B cell (primary cell): ENCODE data around the gene NKX6-2.

Experiments
- CTCF ChIP-seq: fragments of 200-600 bp; IDR thresholded peaks from one replicate; pipeline ENCODE4 v1.8.0; 2022; ENCODE audit warnings: antibody characterized with exemption, mild to moderate bottlenecking
- EZH2 ChIP-seq: IDR thresholded peaks from 2 replicates; pipeline ENCODE4 v1.6.1; 2012; ENCODE audit warnings: borderline replicate concordance, low read depth, mild to moderate bottlenecking, moderate library complexity, low read length; ENCODE audit not compliant: insufficient read depth, poor library complexity, severe bottlenecking

DNA sequence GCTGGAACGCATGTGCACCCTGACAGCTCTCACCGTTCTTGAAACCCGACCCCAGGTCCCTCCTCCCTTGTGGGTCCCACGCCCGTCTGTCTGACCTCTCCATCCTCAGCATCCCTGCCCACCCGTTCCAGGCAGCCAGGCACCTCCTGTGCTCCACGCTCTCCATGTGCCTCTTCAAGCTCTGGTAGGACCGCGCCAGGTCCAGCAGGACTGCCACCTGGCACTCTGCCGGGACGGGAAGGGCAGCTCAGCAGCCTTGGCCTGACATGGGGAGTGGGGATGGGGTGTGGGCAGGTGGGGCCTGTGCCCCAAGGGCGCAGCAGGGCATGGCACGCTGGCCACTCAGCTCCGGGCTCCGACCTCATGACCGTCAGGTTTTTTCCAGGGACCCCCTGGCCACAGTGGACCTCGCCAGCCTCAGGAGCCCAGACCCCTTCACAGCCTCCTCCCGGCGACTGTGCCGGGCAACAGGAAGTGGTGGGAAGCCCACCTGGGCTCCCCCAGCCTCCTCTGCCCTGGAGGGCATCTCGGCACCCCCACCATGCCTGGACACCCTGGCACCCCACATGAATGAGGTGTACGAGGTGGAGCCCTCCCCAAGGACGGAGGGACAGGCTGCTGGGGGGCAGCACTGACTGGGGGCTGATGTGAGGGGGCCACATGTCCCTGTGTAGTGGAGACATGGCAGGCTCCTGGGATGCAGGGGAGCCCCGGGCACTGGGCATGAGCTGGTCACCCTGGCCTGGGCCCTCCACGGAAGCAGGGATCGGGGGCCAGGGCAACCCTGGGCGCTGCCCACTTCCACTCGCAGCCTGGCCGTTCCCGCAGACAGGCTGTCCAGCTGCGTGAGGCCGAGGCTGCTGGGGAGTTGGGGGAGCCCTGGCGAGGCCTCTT, 25.1 kb upstream of the NKX6-2 start:
- TF ChIP-seq CTCF (no peak), EZH2 (no peak)
